ENCODE data around the gene MIEN1. TPM values are rescaled to one million over a fixed set of nuclear protein-coding genes. Genes with fewer than 3 reads are reported as not detected.
A peak's percentile ranks its signal among the peaks of the same experiment; 100 is the strongest.

MIEN1 gene
- polyA plus RNA-seq, 3 donors = 61.7 to 141 (median 124) TPM

DNA sequence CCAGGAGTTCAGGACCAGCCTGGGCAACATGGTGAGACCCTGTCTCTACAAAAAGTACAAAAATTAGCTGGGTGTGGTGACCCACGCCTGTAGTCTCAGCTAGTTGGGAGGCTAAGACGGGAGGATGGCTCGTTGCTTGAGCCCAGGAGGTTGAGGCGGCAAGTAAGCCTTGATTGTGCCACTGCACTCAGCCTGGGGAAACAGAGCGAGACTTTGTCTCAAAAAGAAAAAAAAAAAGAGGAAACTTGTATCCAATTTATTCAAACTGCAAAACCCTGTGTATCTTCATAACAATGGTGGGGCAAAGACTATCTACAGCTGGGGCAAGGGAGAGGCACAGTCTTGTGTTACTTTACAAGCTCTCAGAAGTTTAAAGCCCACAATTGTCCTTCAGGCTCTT is 28.9 kb upstream of the MIEN1 start:
- Histone ChIP-seq H3K27me3 (ENCODE audit: control insufficient read depth in 2 of 2, insufficient read depth in 2 of 2, low read length in 2 of 2) (peaks cover 0 to 2% of the 10 kb centered on the region in 2 donors), H3K4me2 (replicated peaks; ENCODE audit: extremely low read depth, low read length, poor library complexity, severe bottlenecking) (no peak overlapping the region), H3K4me3 (replicated peaks in 1 of 3; ENCODE audit: low read depth in 2 of 3, low read length in 3 of 3) (no peak overlapping the region), H3K9me3 (replicated peaks in 1 of 2; ENCODE audit: control insufficient read depth in 1 of 2, insufficient read depth in 1 of 2, low read length in 2 of 2) (no peaks in the 10 kb centered on the region), H3K4me1 (ENCODE audit: control insufficient read depth in 1 of 2, insufficient read depth in 2 of 2, low read length in 2 of 2) (peaks cover 26 to 29% of the 10 kb centered on the region in 2 donors), H3K27ac (ENCODE audit: low read depth in 1 of 2, low read length in 2 of 2) (no peak overlapping the region), H3K79me2 (ENCODE audit: insufficient read depth, low read length) (no peaks in the 10 kb centered on the region), H3K9ac (ENCODE audit: insufficient read depth, low read length, poor library complexity, severe bottlenecking) (no peak overlapping the region), H2AFZ (ENCODE audit: insufficient read depth, low read depth, low read length, poor library complexity, severe bottlenecking) (peak overlapping the region; percentile 5), H3K36me3 (replicated peaks in 1 of 2; ENCODE audit: control insufficient read depth in 1 of 2, insufficient read depth in 2 of 2, low read length in 2 of 2) (no peaks in the 10 kb centered on the region), H4K20me1 (ENCODE audit: insufficient read depth, low read length) (no peaks in the 10 kb centered on the region)
- Mint-ChIP-seq H3K27me3 (ENCODE audit: low read depth in 3 of 3) (peaks cover 12 to 28% (median 14%) of the 10 kb centered on the region in 3 donors), H3K4me3 (no peak overlapping the region), H3K36me3 (no peaks in the 10 kb centered on the region), H3K9me3 (peaks cover 0 to 5% (median 0%) of the 10 kb centered on the region in 7 donors), H3K4me1 (peaks cover 35% of the 10 kb centered on the region), H3K27ac (peak overlapping the region in 1 of 7 donors; percentile 43)
- WGBS (ENCODE audit: insufficient coverage) = 90% methylated on average over 4 of the region's 5 CpGs
- DNase-seq = no peak
- intact Hi-C loops (cut with micrococcal nuclease) = loop anchor here in 1 of 2 donors (10.0 kb wide), 1 partner anchor 214 kb away; no protein-coding TSS in a partner anchor
- TF ChIP-seq, protein P1, sequence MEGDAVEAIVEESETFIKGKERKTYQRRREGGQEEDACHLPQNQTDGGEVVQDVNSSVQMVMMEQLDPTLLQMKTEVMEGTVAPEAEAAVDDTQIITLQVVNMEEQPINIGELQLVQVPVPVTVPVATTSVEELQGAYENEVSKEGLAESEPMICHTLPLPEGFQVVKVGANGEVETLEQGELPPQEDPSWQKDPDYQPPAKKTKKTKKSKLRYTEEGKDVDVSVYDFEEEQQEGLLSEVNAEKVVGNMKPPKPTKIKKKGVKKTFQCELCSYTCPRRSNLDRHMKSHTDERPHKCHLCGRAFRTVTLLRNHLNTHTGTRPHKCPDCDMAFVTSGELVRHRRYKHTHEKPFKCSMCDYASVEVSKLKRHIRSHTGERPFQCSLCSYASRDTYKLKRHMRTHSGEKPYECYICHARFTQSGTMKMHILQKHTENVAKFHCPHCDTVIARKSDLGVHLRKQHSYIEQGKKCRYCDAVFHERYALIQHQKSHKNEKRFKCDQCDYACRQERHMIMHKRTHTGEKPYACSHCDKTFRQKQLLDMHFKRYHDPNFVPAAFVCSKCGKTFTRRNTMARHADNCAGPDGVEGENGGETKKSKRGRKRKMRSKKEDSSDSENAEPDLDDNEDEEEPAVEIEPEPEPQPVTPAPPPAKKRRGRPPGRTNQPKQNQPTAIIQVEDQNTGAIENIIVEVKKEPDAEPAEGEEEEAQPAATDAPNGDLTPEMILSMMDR (IDR thresholded peaks at IDR 0.05) = no peak

DNA sequence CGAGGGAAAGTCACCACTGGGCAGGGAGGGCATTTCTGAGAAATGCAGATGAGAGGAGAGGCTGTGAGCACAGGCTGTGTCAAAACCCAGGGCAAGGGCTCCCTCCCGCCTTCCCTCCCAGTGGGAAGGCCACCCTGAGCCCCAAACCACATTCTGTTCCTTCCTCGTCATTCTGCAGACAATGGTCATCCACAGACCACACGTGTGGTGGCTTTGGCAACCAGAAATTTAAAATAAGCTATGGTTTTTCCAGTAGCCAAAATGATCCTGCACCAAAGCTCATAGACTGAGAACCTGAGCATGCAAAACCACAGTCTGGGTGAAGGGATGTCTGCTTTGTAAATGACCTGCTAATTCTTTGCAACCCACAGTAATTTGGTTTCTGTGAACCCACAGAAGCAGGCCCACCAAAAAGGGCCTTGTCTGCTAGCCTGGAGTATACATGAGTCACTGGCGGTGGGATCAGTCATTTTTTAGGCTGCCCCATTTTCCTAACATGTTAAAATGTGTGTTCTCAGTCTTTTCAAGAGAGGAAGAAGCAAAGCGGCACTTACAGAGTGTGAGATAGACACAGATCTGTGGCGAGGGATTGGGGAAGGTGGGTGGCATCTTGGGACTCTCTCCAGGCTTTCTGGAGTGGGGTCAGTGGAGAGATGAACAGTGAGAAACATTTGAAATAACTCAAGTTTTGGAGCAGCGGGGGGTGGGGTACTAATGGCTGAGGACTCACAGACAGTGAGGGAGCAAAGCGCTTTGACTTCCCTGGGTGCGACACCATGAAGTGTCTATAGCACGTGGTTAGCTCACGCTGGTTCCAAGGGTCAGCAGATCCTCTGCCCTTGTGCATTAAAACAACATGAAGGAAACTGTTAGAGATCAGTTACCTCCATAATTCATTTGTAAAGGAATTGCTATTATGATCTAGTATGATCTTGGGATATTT is 27.9 kb upstream of the MIEN1 start:
- Mint-ChIP-seq H3K27ac (peak overlapping the region in 5 of 7 donors; percentile 3 to 63 (median 43)), H3K4me1 (peaks cover 39% of the 10 kb centered on the region), H3K9me3 (peaks cover 0 to 5% (median 0%) of the 10 kb centered on the region in 7 donors), H3K36me3 (no peaks in the 10 kb centered on the region), H3K4me3 (peak overlapping the region; percentile 17 to 62), H3K27me3 (ENCODE audit: low read depth in 3 of 3) (peaks cover 13 to 23% (median 14%) of the 10 kb centered on the region in 3 donors)
- no peaks in the 10 kb centered on the region for H3K36me3 ChIP-seq (replicated peaks in 1 of 2; ENCODE audit: control insufficient read depth in 1 of 2, insufficient read depth in 2 of 2, low read length in 2 of 2)
- H3K4me3 ChIP-seq (replicated peaks in 1 of 3; ENCODE audit: low read depth in 2 of 3, low read length in 3 of 3) = no peak overlapping the region
- H3K4me1 ChIP-seq (ENCODE audit: control insufficient read depth in 1 of 2, insufficient read depth in 2 of 2, low read length in 2 of 2) = peaks cover 33 to 36% of the 10 kb centered on the region in 2 donors
- H3K9ac ChIP-seq (ENCODE audit: insufficient read depth, low read length, poor library complexity, severe bottlenecking) = no peak overlapping the region
- no peaks in the 10 kb centered on the region for H4K20me1 ChIP-seq (ENCODE audit: insufficient read depth, low read length)
- TF ChIP-seq, protein P1 (IDR thresholded peaks at IDR 0.05) = no peak
- intact Hi-C loops (cut with micrococcal nuclease) = loop anchor here in 1 of 2 donors (10.0 kb wide), 1 partner anchor 213 kb away; no protein-coding TSS in a partner anchor
- H3K27ac ChIP-seq (ENCODE audit: low read depth in 1 of 2, low read length in 2 of 2) = no peak overlapping the region
- DNase-seq = no peak
- WGBS (ENCODE audit: insufficient coverage) = 49% methylated on average over 8 of the region's 12 CpGs
- H2AFZ ChIP-seq (ENCODE audit: insufficient read depth, low read depth, low read length, poor library complexity, severe bottlenecking) = peak overlapping the region; percentile 12
- H3K9me3 ChIP-seq (replicated peaks in 1 of 2; ENCODE audit: control insufficient read depth in 1 of 2, insufficient read depth in 1 of 2, low read length in 2 of 2) = no peaks in the 10 kb centered on the region
- H3K4me2 ChIP-seq (replicated peaks; ENCODE audit: extremely low read depth, low read length, poor library complexity, severe bottlenecking) = no peak overlapping the region
- H3K27me3 ChIP-seq (ENCODE audit: control insufficient read depth in 2 of 2, insufficient read depth in 2 of 2, low read length in 2 of 2) = peaks cover 0 to 2% of the 10 kb centered on the region in 2 donors
- H3K79me2 ChIP-seq (ENCODE audit: insufficient read depth, low read length) = no peaks in the 10 kb centered on the region
